HG03442 (cell line): Measurements from ENCODE around the gene CLCC1.
"Not testable (repeated sequence)": the region's sequence is repeated elsewhere in the genome, so short reads cannot be mapped to it uniquely, and the experiment has no call there.

ENCODE experiments used
- ATAC-seq: cut with Tn5 transposase; IDR thresholded peaks from one replicate; pipeline ENCODE4 v1.9.1; 2021; ENCODE audit warnings: mild to moderate bottlenecking, moderate library complexity; ENCODE audit not compliant: unreplicated experiment

The CLCC1 gene

GRCh38 chr1:108963052-108963686 is at the start of gene CLCC1:
TSS of gene CLCC1 (minus strand) at chr1:108963484. CDS start at chr1:108950437, 13,047 bp downstream.
- peak; percentile 88 for ATAC-seq

GRCh38 chr1:109011335-109011734 is 48.1 kb upstream of the CLCC1 start:
- ATAC-seq = no peak

GRCh38 chr1:108996622-108997021 is 33.3 kb upstream of the CLCC1 start:
- not testable (repeated sequence) for ATAC-seq

GRCh38 chr1:108983114-108983513 is 19.8 kb upstream of the CLCC1 start:
- no peak for ATAC-seq

- no peak for ATAC-seq
These were observed 13.4 kb upstream of the CLCC1 start for GRCh38 chr1:108976658-108977057.

- no peak for ATAC-seq
These were observed 9.7 kb upstream of the CLCC1 start for GRCh38 chr1:108972951-108973350.

- no peak for ATAC-seq
These were observed 6.1 kb upstream of the CLCC1 start for GRCh38 chr1:108969346-108969745.

- ATAC-seq = peak; percentile 20
These were observed 618 bp downstream of the CLCC1 start for GRCh38 chr1:108962681-108963051.

GRCh38 chr1:108961752-108962486 is 1.4 kb downstream of the CLCC1 start:
- ATAC-seq = no peak

- ATAC-seq = peak; percentile 30
These were observed 2.1 kb downstream of the CLCC1 start for GRCh38 chr1:108961198-108961597.

- ATAC-seq = no peak
These were observed 2.6 kb downstream of the CLCC1 start for GRCh38 chr1:108960719-108961118.

- no peak for ATAC-seq
These were observed 5.4 kb downstream of the CLCC1 start for GRCh38 chr1:108957888-108958287.

- ATAC-seq = no peak
These were observed 7.4 kb downstream of the CLCC1 start for GRCh38 chr1:108955881-108956280.

GRCh38 chr1:108955111-108955510 is 8.2 kb downstream of the CLCC1 start:
- ATAC-seq = no peak

- no peak for ATAC-seq
These were observed 9.8 kb downstream of the CLCC1 start for GRCh38 chr1:108953452-108953851.

- ATAC-seq = no peak
These were observed 12.0 kb downstream of the CLCC1 start for GRCh38 chr1:108951242-108951641.

- ATAC-seq = no peak
These were observed 14.2 kb downstream of the CLCC1 start for GRCh38 chr1:108949044-108949443.

GRCh38 chr1:108947871-108948525 is 15.3 kb downstream of the CLCC1 start:
- no peak for ATAC-seq

GRCh38 chr1:108936170-108936569 is 27.1 kb downstream of the CLCC1 start:
- ATAC-seq = no peak

GRCh38 chr1:108933944-108934343 is 29.3 kb downstream of the CLCC1 start:
- no peak for ATAC-seq

- ATAC-seq = not testable (repeated sequence)
These were observed 35.7 kb downstream of the CLCC1 start for GRCh38 chr1:108927565-108927964.

GRCh38 chr1:108925920-108926319 is 37.4 kb downstream of the CLCC1 start:
- ATAC-seq = no peak
